ENCODE measurements around the gene RLIM.
A peak's percentile ranks its signal among the peaks of the same experiment; 100 is the strongest.

The RLIM gene

DNA sequence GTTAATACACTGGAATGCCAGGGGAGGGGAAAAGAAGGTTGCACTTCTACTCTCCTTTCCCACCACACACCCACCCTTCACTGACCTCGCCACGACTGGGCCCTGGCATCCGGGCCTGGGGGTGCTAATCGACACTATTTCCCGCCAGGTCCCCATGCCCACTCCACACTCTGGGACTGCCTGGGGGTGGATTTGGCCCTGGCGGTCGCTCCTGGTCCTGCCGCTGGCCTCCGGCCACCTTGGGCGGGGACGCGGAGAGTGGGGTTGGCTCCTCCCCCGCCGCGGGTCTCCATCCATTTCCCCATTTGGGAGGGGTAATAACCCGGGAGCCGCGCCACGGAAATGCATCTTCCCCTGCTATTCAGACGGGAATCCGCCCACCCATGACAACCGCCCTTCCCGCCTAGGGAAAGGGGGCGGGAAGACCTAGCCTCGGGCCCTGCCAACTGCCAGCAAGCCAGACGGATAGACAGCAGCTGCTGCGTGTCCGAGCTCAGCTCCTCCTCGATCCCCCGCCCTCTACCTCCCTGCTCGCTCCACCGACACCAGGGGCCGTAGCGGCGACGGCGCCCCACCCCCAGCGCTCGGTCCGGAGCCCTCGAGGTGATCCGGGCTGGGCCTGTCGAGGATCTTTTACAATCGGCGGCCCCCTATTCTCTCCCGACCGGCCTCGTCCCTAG lies 78.1 kb downstream of the RLIM start:
- peak; percentile 88 for DNase-seq

DNA sequence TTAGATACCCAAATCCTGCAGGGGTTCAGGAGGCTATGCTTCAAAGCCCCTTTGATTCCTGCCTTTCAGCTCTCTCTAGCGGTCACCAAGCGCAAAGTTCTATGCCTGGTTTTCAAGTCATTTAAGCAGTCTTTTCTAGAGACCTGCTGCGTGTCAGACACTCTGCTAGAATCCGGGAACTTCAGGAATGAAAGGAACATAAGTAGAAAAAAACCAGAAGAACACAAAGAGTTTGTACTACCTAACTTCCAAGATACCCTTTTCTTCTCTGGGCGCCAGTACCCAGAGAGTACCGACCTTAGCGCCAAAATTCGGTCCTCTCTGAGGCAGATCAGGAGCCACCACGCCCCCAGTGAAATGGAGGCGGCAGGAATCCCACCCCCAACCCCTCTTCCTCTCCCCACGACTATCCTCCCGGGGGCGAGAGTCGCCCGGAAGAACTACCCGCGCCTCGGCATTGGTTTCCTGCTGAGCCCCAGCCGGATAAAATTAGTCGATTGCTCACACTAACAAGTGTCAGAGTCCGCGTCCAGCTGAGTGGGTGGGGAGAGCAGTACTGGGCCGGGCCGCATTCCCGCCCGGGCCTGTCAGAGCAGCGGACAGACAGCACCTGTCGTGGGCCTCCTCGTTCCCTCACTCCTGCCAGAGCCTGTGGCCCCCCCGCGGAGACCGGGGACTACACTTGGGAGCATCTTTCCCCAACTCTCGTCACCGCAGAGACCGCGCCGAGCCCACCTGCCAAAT lies 78.8 kb downstream of the RLIM start:
- peak; percentile 72 for DNase-seq

Measured in islet precursor cell (in vitro differentiated cells).